ENCODE results near the gene FAF2.

FAF2 gene

GRCh38 chr5:176527246-176528222, 79.3 kb downstream of the FAF2 start:
- no peak overlapping the region for H3K4me3 ChIP-seq (ENCODE audit: low read depth, low read length)
- DNase-seq = no peak
- TF ChIP-seq, protein P1, sequence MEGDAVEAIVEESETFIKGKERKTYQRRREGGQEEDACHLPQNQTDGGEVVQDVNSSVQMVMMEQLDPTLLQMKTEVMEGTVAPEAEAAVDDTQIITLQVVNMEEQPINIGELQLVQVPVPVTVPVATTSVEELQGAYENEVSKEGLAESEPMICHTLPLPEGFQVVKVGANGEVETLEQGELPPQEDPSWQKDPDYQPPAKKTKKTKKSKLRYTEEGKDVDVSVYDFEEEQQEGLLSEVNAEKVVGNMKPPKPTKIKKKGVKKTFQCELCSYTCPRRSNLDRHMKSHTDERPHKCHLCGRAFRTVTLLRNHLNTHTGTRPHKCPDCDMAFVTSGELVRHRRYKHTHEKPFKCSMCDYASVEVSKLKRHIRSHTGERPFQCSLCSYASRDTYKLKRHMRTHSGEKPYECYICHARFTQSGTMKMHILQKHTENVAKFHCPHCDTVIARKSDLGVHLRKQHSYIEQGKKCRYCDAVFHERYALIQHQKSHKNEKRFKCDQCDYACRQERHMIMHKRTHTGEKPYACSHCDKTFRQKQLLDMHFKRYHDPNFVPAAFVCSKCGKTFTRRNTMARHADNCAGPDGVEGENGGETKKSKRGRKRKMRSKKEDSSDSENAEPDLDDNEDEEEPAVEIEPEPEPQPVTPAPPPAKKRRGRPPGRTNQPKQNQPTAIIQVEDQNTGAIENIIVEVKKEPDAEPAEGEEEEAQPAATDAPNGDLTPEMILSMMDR (IDR thresholded peaks at IDR 0.05; ENCODE audit: low read depth, low read length) = no peak
- H3K9me3 ChIP-seq (ENCODE audit: severe bottlenecking) = no peaks in the 10 kb centered on the region
- no peaks in the 10 kb centered on the region for H3K27me3 ChIP-seq (ENCODE audit: insufficient read depth, low read depth, severe bottlenecking)
- H3K36me3 ChIP-seq = peaks cover 47% of the 10 kb centered on the region
- H3K27ac ChIP-seq = no peak overlapping the region

DNA sequence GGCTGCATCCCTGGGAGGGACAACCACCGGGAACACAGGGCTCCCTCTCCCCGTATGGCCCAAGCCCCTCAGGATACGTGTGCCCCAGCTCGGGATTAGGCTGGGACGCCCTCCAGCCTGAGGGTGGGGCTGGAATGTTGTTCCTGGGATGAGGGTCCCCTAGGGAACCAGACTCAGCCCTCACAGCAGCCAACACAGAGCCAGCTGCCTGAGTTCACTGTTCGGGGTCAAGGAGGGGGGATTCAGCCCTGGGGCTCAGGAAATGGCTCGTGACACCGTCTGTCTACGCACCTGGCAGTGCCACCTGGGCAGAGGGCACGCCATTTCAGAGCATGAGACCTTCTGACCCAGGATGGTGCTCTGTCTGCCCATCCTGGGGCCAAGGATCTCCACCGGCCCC, 80.1 kb downstream of the FAF2 start:
- no peaks in the 10 kb centered on the region for H3K27me3 ChIP-seq (ENCODE audit: insufficient read depth, low read depth, severe bottlenecking)
- TF ChIP-seq, protein P1 (IDR thresholded peaks at IDR 0.05; ENCODE audit: low read depth, low read length) = no peak
- peaks cover 54% of the 10 kb centered on the region for H3K36me3 ChIP-seq
- no peak overlapping the region for H3K4me3 ChIP-seq (ENCODE audit: low read depth, low read length)
- no peaks in the 10 kb centered on the region for H3K9me3 ChIP-seq (ENCODE audit: severe bottlenecking)
- no peak for DNase-seq
- H3K27ac ChIP-seq = no peak overlapping the region

GRCh38 chr5:176528761-176529115, 80.6 kb downstream of the FAF2 start:
- no peak overlapping the region for H3K27ac ChIP-seq
- DNase-seq = no peak

DNA sequence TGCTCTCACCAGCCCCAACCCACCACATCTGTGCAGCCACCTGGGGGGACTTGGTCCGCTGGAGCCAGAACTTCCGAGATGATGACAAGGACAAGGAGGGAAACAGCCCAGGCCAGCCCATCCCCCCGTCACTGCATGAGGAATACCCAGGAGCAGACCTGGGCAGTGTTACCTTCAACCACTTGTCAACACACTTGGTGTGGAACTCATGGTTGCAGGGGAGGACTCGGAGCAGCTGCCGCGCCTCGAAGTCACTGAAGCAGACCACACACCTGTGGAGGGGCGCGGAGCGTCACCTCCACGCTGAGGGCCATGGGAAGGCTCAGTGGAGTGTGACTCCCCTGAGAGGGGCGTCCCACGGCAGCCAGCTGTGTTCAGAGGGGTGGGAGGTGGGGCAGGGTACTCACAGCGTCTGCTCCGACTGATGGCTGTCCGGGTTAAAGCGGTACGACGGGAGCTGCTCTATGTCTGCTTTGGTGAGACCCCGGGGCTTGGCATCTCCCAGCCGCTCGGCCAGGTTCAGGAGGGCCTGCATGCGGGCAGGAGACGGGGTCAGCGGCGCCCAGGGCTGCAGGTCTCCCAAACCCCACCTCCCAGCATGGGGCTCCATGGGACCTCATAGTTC, 81.0 kb downstream of the FAF2 start:
- TF ChIP-seq, protein P1 (IDR thresholded peaks at IDR 0.05; ENCODE audit: low read depth, low read length) = no peak
- no peaks in the 10 kb centered on the region for H3K9me3 ChIP-seq (ENCODE audit: severe bottlenecking)
- no peak overlapping the region for H3K4me3 ChIP-seq (ENCODE audit: low read depth, low read length)
- no peaks in the 10 kb centered on the region for H3K27me3 ChIP-seq (ENCODE audit: insufficient read depth, low read depth, severe bottlenecking)
- H3K27ac ChIP-seq = no peak overlapping the region
- no peak for DNase-seq
- peaks cover 60% of the 10 kb centered on the region for H3K36me3 ChIP-seq

More at GRCh38 chr5:176528761-176529115, 80.6 kb downstream of the FAF2 start:
- no peaks in the 10 kb centered on the region for H3K9me3 ChIP-seq (ENCODE audit: severe bottlenecking)
- TF ChIP-seq, protein P1 (IDR thresholded peaks at IDR 0.05; ENCODE audit: low read depth, low read length) = no peak
- H3K27me3 ChIP-seq (ENCODE audit: insufficient read depth, low read depth, severe bottlenecking) = no peaks in the 10 kb centered on the region
- peaks cover 58% of the 10 kb centered on the region for H3K36me3 ChIP-seq
- H3K4me3 ChIP-seq (ENCODE audit: low read depth, low read length) = no peak overlapping the region

- Histone ChIP-seq H3K36me3 (peaks cover 65% of the 10 kb centered on the region), H3K9me3 (ENCODE audit: severe bottlenecking) (no peaks in the 10 kb centered on the region), H3K4me3 (ENCODE audit: low read depth, low read length) (no peak overlapping the region), H3K27me3 (ENCODE audit: insufficient read depth, low read depth, severe bottlenecking) (no peaks in the 10 kb centered on the region), H3K27ac (no peak overlapping the region)
- TF ChIP-seq, protein P1 (IDR thresholded peaks at IDR 0.05; ENCODE audit: low read depth, low read length) = no peak
- DNase-seq = no peak
Measured at GRCh38 chr5:176529741-176530141, 81.6 kb downstream of the FAF2 start.
